Measurements from ENCODE around the gene COQ4. TPM values are rescaled to one million over a fixed set of nuclear protein-coding genes. Genes with fewer than 3 reads are reported as not detected.
A peak's percentile ranks its signal among the peaks of the same experiment; 100 is the strongest.

COQ4 gene
- total RNA-seq, 4 donors from 2014 or later = 55.5 to 89.2 (median 77.9) TPM

DNA sequence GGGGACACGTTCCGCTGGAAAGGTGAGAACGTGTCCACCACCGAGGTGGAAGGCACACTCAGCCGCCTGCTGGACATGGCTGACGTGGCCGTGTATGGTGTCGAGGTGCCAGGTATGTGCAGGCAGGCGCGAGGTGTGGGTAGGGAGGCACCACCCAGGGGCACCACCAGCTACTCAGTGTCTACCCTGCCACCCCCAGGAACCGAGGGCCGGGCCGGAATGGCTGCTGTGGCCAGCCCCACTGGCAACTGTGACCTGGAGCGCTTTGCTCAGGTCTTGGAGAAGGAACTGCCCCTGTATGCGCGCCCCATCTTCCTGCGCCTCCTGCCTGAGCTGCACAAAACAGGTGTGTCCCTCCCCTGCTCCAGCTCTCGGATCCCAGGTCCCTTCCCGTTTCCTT lies 32.8 kb downstream of the COQ4 start:
- WGBS, 2 donors = 93 to 96% methylated on average over 5 to 8 of the region's 19 CpGs
- DNase-seq = no peak
- Histone ChIP-seq H3K36me3 (peaks cover 15 to 96% (median 21%) of the 10 kb centered on the region in 3 donors), H3K27ac (no peak overlapping the region), H3K9me3 (no peaks in the 10 kb centered on the region), H3K27me3 (no peaks in the 10 kb centered on the region), H3K4me1 (no peaks in the 10 kb centered on the region), H3K4me3 (no peak overlapping the region)
- intact Hi-C loops (cut with DNase I) = no loop called here
- TF ChIP-seq, protein P1, sequence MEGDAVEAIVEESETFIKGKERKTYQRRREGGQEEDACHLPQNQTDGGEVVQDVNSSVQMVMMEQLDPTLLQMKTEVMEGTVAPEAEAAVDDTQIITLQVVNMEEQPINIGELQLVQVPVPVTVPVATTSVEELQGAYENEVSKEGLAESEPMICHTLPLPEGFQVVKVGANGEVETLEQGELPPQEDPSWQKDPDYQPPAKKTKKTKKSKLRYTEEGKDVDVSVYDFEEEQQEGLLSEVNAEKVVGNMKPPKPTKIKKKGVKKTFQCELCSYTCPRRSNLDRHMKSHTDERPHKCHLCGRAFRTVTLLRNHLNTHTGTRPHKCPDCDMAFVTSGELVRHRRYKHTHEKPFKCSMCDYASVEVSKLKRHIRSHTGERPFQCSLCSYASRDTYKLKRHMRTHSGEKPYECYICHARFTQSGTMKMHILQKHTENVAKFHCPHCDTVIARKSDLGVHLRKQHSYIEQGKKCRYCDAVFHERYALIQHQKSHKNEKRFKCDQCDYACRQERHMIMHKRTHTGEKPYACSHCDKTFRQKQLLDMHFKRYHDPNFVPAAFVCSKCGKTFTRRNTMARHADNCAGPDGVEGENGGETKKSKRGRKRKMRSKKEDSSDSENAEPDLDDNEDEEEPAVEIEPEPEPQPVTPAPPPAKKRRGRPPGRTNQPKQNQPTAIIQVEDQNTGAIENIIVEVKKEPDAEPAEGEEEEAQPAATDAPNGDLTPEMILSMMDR (IDR thresholded peaks at IDR 0.05) = no peak
- no peak for TF ChIP-seq POLR2A (IDR thresholded peaks at IDR 0.05)

DNA sequence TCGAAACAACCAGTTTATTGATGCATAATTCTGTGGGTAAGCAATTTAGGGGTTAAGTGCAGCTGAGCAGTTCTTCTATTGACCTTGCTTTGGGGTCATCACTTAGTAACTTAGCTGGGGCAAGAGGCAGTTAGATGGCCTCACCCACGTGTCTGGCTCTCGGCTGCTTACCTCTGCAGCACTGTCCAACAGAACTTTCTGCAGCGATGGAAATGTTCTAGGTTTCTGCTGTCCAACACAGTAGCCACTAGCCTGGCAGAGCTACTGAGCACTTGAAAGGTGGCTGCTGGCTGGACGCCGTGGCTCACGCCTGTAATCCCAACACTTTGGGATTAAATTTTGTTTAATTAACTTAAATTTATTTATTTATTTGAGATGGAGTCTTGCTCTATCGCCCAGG lies 35.5 kb downstream of the COQ4 start:
- H3K27ac ChIP-seq = no peak overlapping the region
- no peak overlapping the region for H3K4me3 ChIP-seq
- H3K4me1 ChIP-seq = peaks cover 12 to 21% (median 14%) of the 10 kb centered on the region in 3 donors
- no peaks in the 10 kb centered on the region for H3K27me3 ChIP-seq
- DNase-seq = no peak
- intact Hi-C loops (cut with DNase I) = no loop called here
- no peaks in the 10 kb centered on the region for H3K9me3 ChIP-seq
- 85 to 89% methylated on average over 8 of the region's 8 CpGs for WGBS, 2 donors
- H3K36me3 ChIP-seq = peaks cover 12 to 75% (median 14%) of the 10 kb centered on the region in 3 donors
- TF ChIP-seq, protein P1 (IDR thresholded peaks at IDR 0.05) = no peak
- no peak for TF ChIP-seq POLR2A (IDR thresholded peaks at IDR 0.05)

DNA sequence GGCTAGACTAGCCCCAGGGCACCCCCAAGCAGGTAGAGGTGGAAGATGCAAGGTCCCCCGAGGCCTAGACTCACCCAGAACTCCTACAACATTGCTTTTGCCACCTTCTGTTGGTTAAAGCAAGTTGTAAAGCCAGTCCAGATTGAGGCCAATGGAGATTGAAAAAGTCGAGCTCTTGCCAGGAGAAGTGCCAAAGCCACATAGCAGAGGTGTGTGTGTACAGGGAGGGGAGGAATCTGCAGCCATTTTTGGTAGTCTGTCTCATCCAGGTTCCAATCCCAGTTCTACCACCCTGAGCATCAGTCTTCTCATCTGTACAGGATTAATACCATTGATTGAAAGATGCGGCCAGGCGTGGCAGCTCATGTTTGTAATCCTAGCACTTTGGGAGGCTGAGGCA lies 36.2 kb downstream of the COQ4 start:
- TF ChIP-seq, protein P1 (IDR thresholded peaks at IDR 0.05) = no peak
- TF ChIP-seq POLR2A (IDR thresholded peaks at IDR 0.05) = no peak
- Histone ChIP-seq H3K4me1 (peaks cover 12 to 21% (median 14%) of the 10 kb centered on the region in 3 donors), H3K4me3 (no peak overlapping the region), H3K27me3 (no peaks in the 10 kb centered on the region), H3K9me3 (no peaks in the 10 kb centered on the region), H3K27ac (no peak overlapping the region), H3K36me3 (peaks cover 11 to 70% (median 14%) of the 10 kb centered on the region in 3 donors)
- intact Hi-C loops (cut with DNase I) = no loop called here
- 73 to 100% methylated on average over 2 to 3 of the region's 4 CpGs for WGBS, 2 donors
- DNase-seq = no peak

DNA sequence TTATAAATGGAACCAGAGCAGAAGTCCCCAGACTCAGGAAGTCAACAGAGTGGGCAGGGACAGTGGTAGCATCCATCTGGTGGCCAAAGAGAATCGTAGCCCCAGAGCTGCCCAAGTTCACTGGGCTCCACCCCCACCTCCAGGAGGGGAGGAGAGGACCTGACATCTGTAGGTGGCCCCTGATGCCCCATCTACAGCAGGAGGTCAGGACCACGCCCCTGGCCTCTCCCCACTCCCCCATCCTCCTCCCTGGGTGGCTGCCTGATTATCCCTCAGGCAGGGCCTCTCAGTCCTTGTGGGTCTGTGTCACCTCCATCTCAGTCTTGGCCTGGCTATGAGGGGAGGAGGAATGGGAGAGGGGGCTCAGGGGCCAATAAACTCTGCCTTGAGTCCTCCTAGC lies 38.2 kb downstream of the COQ4 start:
- intact Hi-C loops (cut with DNase I) = loop anchor here (10.0 kb wide), 1 partner anchor 54 kb away; no protein-coding TSS in a partner anchor
- 30 to 67% methylated on average over 1 of the region's 2 CpGs for whole genome bisulfite sequencing, 2 donors
- DNase-seq = no peak
- Histone ChIP-seq H3K4me3 (no peak overlapping the region), H3K9me3 (no peaks in the 10 kb centered on the region), H3K27ac (peak overlapping the region in 3 of 4 donors; percentile 55 to 70 (median 63)), H3K4me1 (peaks cover 15 to 37% (median 26%) of the 10 kb centered on the region in 3 donors), H3K36me3 (peaks cover 0 to 50% (median under 1%) of the 10 kb centered on the region in 3 donors), H3K27me3 (no peaks in the 10 kb centered on the region)
- no peak for TF ChIP-seq POLR2A (IDR thresholded peaks at IDR 0.05)
- TF ChIP-seq, protein P1 (IDR thresholded peaks at IDR 0.05) = no peak

DNA sequence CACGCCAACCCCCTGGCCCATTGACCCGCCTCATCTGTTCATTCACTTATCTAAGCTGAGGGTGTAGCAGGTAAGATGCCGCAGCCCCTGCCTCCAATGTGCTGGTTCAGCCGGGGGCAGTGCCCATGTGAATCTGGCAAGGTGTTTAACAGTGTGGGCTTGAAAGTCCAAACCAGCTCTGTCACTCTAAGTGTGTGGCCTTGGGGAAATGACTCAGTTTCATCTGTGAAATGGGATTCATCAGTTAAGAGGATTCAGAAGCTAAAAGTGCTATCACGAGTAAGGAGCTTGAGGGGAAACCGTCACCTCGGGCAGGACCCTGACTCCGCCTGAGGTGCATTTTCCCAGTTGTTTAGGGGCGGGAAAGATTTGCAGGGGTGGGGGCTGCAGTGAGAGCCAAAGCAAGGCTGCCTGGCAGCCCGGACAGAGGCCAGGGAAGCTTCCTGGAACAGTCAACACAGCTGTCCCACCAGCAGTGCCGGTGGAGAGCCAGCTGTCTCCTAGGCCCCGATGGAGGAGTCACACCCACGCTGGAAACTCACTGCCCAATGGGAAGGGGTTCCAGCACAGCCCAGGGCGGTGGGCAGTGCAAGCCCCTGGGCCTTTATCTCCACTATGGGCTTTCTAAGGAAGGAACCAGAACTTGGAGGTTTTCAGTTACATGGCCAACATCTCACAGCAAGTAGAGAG lies 38.8 kb downstream of the COQ4 start:
- DNase-seq = no peak
- peak overlapping the region; percentile 24 to 67 (median 49) for H3K4me3 ChIP-seq
- H3K9me3 ChIP-seq = no peaks in the 10 kb centered on the region
- peaks cover 0 to 44% (median 0%) of the 10 kb centered on the region in 3 donors for H3K36me3 ChIP-seq
- WGBS, 2 donors = 35 to 37% methylated on average over 8 to 9 of the region's 14 CpGs
- peaks cover 15 to 37% (median 26%) of the 10 kb centered on the region in 3 donors for H3K4me1 ChIP-seq
- TF ChIP-seq, protein P1 (IDR thresholded peaks at IDR 0.05) = no peak
- no peak for TF ChIP-seq POLR2A (IDR thresholded peaks at IDR 0.05)
- intact Hi-C loops (cut with DNase I) = loop anchor here (10.0 kb wide), 1 partner anchor 53 kb away; no protein-coding TSS in a partner anchor
- H3K27me3 ChIP-seq = no peaks in the 10 kb centered on the region
- H3K27ac ChIP-seq = peak overlapping the region; percentile 32 to 70 (median 59)

All from esophagus squamous epithelium (tissue), 5 donors.